Measurements from ENCODE around the gene RNF208.

RNF208 gene

DNA sequence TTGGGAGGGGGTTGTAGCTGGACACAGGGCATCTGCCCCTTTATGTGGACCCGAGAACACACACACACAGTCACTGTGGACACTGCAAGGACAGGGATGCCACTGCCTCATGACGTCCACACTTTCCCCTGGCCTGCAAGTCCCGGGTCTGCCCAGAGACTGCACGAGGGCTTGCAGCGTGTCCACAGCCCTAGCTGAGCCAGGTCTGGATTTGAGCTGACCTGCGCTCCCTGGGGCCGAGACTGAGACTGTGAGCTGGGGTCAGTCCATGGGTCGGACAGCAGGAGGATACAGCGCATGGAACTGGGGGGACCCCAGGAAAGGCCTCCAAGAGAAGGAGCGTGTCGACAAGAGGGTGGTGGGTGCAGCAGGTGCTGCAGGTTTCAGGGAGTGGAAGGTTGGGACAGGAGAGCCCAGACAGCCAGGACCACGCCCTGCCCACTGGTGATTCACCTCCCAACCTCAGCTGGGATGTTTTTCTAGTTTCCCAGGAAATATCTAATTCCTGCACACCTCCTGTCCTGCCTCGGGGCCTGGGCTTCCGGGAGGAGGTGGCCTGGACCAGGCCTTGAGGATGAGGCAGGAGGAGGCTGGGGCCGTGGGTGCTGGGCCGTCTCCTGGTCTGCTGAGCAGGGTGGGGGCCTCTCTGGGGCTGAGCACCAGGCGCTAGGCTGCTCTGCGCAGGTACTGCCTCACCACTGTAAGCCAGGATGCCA lies 4.5 kb upstream of the RNF208 start:
- no peak for DNase-seq

DNA sequence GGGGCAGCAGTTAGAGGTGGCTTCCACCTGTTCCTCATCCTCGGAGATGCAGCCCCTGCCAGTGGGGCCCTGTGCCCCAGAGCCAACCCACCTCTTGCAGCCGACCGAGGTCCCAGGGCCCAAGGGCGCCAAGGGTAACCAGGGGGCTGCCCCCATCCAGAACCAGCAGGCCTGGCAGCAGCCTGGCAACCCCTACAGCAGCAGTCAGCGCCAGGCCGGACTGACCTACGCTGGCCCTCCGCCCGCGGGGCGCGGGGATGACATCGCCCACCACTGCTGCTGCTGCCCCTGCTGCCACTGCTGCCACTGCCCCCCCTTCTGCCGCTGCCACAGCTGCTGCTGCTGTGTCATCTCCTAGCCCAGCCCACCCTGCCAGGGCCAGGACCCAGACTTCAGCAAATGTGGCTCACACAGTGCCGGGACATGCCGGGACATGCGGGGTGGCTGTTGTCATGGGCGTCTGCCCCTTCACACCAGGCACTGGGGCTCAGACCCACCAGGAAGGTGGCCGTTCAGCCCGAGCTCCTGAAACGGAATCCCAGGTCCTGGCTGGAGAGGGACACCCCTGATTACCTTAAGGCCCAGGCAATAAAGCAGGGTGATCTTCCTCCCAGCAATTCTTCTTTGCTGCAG lies 3.8 kb upstream of the RNF208 start:
- DNase-seq = no peak

GRCh38 chr9:137224830-137225694 lies 3.0 kb upstream of the RNF208 start, which contains the start of gene CYSRT1:
TSS of gene CYSRT1 (plus strand) at chr9:137225174. CDS start at chr9:137225622, 448 bp downstream.
- DNase-seq = no peak

- DNase-seq = peak; percentile 95 to 97
Measured at GRCh38 chr9:137223078-137223970, 1.3 kb upstream of the RNF208 start.

- DNase-seq = no peak
Measured at GRCh38 chr9:137221506-137222111, 431 bp downstream of the RNF208 start.

DNA sequence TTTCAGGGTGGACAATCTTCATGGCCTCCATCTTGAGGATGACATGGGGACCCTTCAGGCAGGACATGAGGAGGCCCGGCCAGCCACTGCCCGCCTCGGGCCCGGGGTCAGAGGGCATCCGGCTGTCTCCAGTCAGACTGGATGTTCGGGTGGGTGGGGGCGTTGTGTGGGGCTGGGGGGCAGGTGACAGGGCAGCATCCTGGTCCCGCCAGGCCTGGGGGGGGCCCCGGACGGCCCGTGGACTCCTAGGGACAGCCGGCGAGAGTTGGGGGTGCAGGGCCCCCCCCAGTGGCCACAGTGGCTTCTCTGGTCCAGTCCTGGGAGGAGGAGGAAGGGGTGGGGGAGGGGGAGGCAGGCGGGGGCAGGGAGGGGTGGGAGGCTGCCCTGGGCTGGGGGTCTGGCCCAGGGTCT lies 940 bp downstream of the RNF208 start:
- DNase-seq = no peak

- no peak for DNase-seq
Measured at GRCh38 chr9:137220317-137221094, 1.5 kb downstream of the RNF208 start.

DNA sequence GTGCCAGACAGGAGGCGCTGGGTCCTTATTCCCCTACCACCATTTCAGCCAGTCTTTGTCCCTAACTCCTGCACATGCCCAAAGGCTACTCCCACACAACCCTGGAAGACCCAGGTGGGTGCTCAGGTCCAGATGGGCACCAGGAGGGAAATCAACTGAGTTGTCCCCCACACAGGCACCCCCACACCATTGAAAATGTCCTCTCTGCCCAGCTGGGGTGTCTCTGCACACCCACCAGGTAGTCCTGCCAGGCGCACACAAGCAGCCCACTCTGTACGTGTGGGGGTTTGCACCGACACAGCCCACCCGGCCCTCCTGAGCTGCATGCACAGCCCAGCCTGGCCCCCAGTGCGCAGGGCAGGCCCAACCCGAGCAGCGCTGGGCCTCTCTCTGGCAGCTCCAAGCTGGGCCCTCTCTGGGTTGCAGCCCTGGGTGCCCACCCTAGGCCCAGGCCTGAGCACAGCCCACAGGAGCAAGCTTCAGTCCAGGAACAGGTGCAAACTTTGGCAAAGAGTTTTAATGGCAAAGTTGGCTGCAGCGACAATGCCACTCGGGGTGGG lies 2.2 kb downstream of the RNF208 start:
- no peak for DNase-seq

- DNase-seq = no peak
Measured at GRCh38 chr9:137218754-137219271, 3.2 kb downstream of the RNF208 start.

DNA sequence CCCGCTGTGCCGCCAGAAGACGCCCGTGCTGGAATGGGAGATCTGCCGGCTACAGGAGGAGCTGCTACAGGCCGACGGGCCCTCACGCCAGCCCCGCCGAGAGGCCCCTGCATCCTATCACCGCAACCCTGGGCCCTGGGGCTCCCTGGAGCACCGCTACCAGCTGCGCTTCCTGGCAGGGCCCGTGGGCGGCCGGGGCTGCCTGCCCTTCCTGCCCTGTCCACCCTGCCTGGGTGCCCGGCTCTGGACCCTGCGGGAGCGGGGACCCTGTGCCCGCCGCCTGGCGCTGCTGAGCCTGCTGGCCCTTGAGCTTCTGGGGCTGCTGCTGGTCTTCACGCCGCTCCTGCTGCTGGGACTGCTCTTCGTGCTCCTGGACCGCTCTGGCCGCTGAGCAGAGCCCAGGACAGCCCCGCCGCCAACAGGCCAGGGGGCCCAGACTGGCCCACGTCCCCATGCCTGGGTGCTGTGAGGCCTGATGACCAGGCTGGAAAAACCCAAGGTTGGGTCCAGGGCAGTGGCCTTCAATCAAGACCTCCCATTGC lies 3.8 kb downstream of the RNF208 start:
- no peak for DNase-seq

DNA sequence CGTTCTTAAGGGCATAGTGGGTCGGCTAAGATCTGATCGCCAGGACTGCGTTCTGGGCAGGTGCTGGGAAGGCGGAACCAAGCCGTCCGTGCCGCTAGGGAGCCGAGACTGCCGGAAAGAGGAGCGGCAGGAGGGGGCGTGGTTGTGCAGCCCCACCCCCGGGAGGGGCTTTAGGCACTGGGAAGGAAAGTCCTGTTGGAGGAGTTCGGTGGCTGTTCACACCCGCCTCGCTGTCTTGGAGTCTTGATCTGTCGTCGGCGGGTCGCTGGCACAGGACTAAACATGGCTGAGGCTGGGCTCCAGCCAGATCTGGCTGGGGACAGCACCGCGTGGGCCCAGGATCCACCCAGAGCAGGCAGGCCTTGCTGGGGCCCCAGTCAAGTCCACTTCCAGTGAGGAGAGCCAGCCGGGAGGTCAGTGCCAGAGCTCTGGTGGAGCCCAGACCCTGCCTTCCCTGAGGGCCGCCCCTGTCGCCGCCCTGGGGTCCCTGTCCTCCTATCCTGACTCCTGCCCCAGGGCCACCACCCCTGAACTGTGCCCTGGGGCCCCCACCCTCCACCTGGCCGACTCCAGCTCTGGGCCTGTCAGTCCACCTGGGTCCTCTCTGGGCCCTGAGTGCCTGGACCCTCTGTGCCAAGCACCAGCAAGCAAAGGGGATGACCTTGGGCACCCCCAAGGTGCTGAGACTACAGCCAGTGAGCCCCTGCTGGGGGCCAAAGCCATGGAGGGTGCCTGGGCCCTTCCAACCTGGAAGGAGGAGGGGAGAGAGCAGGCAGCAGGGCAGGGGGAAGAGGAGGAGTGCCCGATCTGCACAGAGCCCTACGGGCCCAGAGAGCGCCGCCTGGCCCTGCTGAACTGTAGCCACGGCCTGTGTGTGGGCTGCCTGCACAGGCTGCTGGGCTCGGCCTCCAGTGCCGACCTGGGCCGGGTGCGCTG lies 4.5 kb downstream of the RNF208 start:
- no peak for DNase-seq

- DNase-seq = no peak
Measured at GRCh38 chr9:137216188-137216965, 5.7 kb downstream of the RNF208 start.

DNA sequence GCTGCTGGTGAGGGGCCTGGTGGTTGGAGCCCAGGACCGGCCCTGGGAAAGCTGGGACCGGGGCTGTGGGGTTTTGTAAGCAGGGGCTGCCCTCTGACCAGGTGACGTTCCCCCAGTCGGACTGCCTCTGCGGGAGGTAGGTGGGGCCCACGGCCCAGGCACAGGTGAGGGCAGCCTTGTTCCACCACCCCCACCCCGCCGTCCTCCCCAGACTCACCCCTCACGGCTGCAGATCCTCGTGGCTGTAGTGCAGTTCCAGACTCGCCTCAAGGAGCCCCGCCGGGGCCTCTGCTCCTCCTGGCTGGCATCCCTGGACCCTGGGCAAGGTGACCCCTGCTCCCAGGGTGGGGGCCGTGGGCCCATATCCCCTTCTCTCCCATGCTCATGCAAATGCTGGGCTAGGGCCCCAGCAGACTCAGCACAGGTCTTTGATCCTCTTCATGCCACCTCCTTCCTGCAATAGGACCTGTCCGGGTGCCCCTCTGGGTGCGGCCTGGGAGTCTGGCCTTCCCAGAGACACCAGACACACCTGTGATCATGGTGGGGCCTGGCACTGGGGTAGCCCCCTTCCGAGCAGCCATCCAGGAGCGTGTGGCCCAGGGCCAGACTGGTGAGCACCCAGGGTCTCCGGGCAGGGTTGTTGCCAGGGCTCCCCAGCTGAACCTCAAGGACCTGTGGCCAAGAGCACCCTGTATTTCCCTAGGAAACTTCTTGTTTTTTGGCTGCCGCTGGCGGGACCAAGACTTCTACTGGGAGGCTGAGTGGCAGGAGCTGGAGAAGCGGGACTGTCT lies 6.6 kb downstream of the RNF208 start:
- no peak for DNase-seq

DNA sequence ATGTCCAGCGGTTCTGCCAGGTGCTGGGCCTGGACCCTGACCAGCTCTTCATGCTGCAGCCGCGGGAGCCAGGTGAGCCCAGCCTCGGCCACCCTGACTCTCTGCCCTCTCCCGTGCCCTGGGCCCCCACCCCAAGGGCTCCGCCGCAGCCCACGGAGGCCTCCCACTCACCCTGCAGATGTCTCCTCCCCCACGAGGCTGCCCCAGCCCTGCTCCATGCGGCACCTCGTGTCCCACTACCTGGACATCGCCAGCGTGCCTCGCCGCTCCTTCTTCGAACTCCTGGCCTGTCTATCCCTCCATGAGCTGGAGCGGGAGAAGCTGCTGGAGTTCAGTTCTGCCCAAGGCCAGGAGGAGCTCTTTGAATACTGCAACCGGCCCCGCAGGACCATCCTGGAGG lies 7.4 kb downstream of the RNF208 start:
- DNase-seq = no peak

- no peak for DNase-seq
Measured at GRCh38 chr9:137213160-137214060, 8.6 kb downstream of the RNF208 start.

- no peak for DNase-seq
Measured at GRCh38 chr9:137212520-137212919, 9.5 kb downstream of the RNF208 start.

Measured in AML-193 (cell line).